Measurements from ENCODE around the gene PGM2L1. TPM values are rescaled to one million over a fixed set of nuclear protein-coding genes. Genes with fewer than 3 reads are reported as not detected.

Gene PGM2L1
- total and polyA plus RNA-seq, 8 donors = under 0.01 to 12.5 (median 2.5) TPM

- H3K27ac ChIP-seq = no peak overlapping the region
- DNase-seq = no peak
- peaks cover 10 to 17% (median 11%) of the 10 kb centered on the region in 4 donors for H3K4me1 ChIP-seq
- 65 to 77% (median 73%) methylated on average over 11 of the region's 11 CpGs for WGBS, 5 donors
- intact Hi-C loops (cut with DNase I; ENCODE audit: low total_unique reads) = no loop called here
- TF ChIP-seq EP300 (IDR thresholded peaks at IDR 0.05) (no peak), POLR2A (IDR thresholded peaks at IDR 0.05) (no peak), CTCF (IDR thresholded peaks at IDR 0.05) (no peak), POLR2AphosphoS5 (IDR thresholded peaks at IDR 0.05) (no peak)
- peak overlapping the region; percentile 45 to 53 (median 50) for H3K4me3 ChIP-seq
- H3K9me3 ChIP-seq = peaks cover 0 to 8% (median under 1%) of the 10 kb centered on the region in 4 donors
- peaks cover 0 to 16% (median 5%) of the 10 kb centered on the region in 3 donors for H3K27me3 ChIP-seq
- no peaks in the 10 kb centered on the region for H3K36me3 ChIP-seq
Observed at GRCh38 chr11:74310857-74311256, 87.4 kb downstream of the PGM2L1 start.

DNA sequence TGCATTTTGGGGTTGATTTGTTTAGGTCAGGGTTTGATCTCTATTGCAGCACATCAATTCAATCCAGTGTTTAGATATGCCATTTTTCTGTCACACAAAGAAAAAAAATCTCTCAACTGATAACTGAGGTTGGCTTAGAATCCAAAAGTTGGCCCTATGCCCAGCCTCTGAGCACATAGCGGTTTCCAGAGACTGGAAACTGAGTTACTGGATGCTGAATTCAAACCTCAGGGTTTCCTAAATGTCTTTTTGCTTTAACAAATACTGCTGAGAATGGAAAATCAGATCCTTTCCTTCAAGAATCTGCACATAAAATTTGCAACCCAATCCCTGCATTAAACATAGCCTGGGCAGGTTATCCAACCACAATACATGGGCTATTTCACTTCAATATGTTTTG lies 90.8 kb downstream of the PGM2L1 start:
- Histone ChIP-seq H3K27ac (no peak overlapping the region), H3K4me1 (peaks cover 10 to 17% (median 11%) of the 10 kb centered on the region in 4 donors), H3K27me3 (peaks cover 0 to 16% (median 5%) of the 10 kb centered on the region in 3 donors), H3K36me3 (no peaks in the 10 kb centered on the region), H3K9me3 (no peaks in the 10 kb centered on the region), H3K4me3 (no peak overlapping the region)
- DNase-seq = peak in 1 of 2 donors; percentile 41
- intact Hi-C loops (cut with DNase I; ENCODE audit: low total_unique reads) = no loop called here
- TF ChIP-seq POLR2AphosphoS5 (IDR thresholded peaks at IDR 0.05) (no peak), CTCF (IDR thresholded peaks at IDR 0.05) (no peak), EP300 (IDR thresholded peaks at IDR 0.05) (no peak), POLR2A (IDR thresholded peaks at IDR 0.05) (no peak)
- WGBS, 5 donors = 11 to 24% (median 17%) methylated on average over 1 of the region's 1 CpG

- WGBS, 5 donors = 60 to 71% (median 70%) methylated on average over 8 of the region's 8 CpGs
- H3K9me3 ChIP-seq = no peaks in the 10 kb centered on the region
- no peak for TF ChIP-seq CTCF (IDR thresholded peaks at IDR 0.05)
- no peak for TF ChIP-seq POLR2AphosphoS5 (IDR thresholded peaks at IDR 0.05)
- TF ChIP-seq POLR2A (IDR thresholded peaks at IDR 0.05) = no peak
- H3K27me3 ChIP-seq = peaks cover 0 to 13% (median 5%) of the 10 kb centered on the region in 3 donors
- H3K27ac ChIP-seq = no peak overlapping the region
- H3K4me1 ChIP-seq = peaks cover 8 to 13% (median 8%) of the 10 kb centered on the region in 4 donors
- H3K4me3 ChIP-seq = no peak overlapping the region
- intact Hi-C loops (cut with DNase I; ENCODE audit: low total_unique reads) = no loop called here
- H3K36me3 ChIP-seq = no peaks in the 10 kb centered on the region
- no peak for DNase-seq
Observed at GRCh38 chr11:74306435-74307175, 91.6 kb downstream of the PGM2L1 start.

GRCh38 chr11:74299015-74299414 lies 99.2 kb downstream of the PGM2L1 start:
- Histone ChIP-seq H3K9me3 (no peaks in the 10 kb centered on the region), H3K27me3 (no peaks in the 10 kb centered on the region), H3K36me3 (no peaks in the 10 kb centered on the region), H3K4me3 (no peak overlapping the region), H3K27ac (no peak overlapping the region), H3K4me1 (no peaks in the 10 kb centered on the region)
- intact Hi-C loops (cut with DNase I; ENCODE audit: low total_unique reads) = no loop called here
- WGBS, 5 donors = 78 to 90% (median 89%) methylated on average over 3 of the region's 3 CpGs
- no peak for TF ChIP-seq EP300 (IDR thresholded peaks at IDR 0.05)
- no peak for TF ChIP-seq CTCF (IDR thresholded peaks at IDR 0.05)
- TF ChIP-seq POLR2A (IDR thresholded peaks at IDR 0.05) = no peak
- no peak for TF ChIP-seq POLR2AphosphoS5 (IDR thresholded peaks at IDR 0.05)
- no peak for DNase-seq

All from stomach (tissue), 9 donors.